GM20000 (cell line): Measurements from ENCODE around the gene MYO7B.
"Not testable (repeated sequence)": the region's sequence is repeated elsewhere in the genome, so short reads cannot be mapped to it uniquely, and the experiment has no call there.

Source experiments
- DNase-seq: peaks from one replicate; pipeline ENCODE4 v3.0.0; 2012; ENCODE audit warnings: low spot score
- CTCF ChIP-seq: IDR thresholded peaks from 2 replicates; pipeline ENCODE4 v1.5.1; 2012; ENCODE audit warnings: mild to moderate bottlenecking, control low read depth; ENCODE audit errors: extremely low read depth, missing control alignments

Gene MYO7B

GRCh38 chr2:127532296-127532695, 3.2 kb upstream of the MYO7B start:
- no peak for DNase-seq
- no peak for TF ChIP-seq CTCF

- DNase-seq: no peak
- no peak for TF ChIP-seq CTCF
Observed at GRCh38 chr2:127535918-127536317, 435 bp downstream of the MYO7B start.

DNA sequence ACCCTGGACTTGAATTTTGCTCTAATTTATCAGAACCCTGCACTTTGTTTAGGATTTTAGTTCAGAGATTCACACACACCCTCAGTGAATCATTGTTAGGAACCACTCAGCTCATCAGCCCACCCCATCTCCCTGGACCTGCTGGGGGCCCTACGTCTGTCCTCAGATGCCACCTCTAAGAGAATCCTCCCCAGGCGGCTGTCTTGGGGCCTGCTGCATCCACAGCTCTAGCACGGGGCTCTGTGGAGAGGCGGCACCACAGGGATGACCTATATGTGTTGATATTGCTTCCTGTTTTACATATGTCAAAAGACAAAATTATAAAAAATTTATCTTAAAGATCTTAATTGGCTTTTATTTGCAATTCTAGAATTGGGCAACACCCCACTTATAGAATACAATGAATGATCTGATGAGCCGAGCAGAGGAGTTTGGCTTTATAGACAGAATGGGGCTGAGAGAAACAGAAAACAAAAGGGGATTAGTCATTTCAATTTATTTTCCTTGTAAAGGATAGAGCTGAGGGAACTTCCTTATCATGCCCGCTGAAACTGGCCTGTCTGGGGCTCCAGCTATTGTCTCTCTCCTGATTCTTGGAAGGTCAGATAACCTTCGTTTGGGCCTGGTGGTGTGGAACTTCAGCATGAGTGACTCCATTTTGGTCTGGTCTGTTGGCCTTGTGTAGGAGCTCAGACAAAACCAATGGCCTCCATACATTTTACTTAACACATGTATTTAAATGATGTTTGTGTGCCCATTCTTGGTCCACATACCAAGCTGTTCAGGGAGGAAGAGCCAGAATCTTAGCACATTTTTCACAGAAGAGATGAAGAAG, 1.4 kb downstream of the MYO7B start:
- DNase-seq: no peak
- TF ChIP-seq CTCF: no peak

GRCh38 chr2:127537644-127538043, 2.2 kb downstream of the MYO7B start:
- no peak for DNase-seq
- TF ChIP-seq CTCF: no peak

DNA sequence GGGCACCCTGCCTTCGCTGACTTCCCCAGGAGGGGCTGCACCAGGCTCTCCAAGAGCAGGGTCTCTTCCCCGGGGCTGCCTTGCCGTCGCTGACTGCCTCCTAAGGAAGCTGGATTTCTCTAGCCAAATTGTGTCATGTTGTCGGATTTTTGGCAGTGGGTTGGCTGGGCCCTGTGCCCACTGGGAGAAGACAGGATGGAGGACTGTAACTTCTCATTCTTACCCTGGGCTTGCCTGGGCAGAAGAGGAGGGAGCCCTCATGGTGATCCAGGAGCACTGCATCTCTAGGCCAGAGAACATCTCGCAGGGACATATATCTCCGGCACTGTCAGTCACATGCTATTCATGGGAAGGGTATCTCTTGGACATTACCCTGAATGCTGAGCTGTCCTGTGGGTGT, 6.3 kb downstream of the MYO7B start:
- DNase-seq: no peak
- no peak for TF ChIP-seq CTCF

DNA sequence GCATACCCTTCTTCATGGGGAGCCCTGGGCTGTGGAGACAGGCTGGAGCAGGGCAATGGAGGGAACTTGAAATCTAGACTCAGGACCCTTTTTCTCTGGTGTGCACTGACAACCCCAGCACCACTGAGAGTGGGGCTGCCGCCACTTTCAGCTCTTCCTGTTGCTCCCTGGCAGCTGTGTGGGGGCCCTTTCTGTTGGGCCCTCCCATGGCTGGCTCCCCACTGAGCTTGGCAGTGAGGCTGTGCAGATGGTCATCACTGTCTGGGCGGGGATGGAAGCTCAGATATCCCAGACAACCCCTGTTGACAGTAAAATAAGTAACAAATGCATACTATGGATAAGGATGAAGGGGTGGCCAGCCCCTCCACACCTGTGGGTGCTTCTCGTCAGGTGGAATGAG, 6.7 kb downstream of the MYO7B start:
- DNase-seq: no peak
- no peak for TF ChIP-seq CTCF

DNA sequence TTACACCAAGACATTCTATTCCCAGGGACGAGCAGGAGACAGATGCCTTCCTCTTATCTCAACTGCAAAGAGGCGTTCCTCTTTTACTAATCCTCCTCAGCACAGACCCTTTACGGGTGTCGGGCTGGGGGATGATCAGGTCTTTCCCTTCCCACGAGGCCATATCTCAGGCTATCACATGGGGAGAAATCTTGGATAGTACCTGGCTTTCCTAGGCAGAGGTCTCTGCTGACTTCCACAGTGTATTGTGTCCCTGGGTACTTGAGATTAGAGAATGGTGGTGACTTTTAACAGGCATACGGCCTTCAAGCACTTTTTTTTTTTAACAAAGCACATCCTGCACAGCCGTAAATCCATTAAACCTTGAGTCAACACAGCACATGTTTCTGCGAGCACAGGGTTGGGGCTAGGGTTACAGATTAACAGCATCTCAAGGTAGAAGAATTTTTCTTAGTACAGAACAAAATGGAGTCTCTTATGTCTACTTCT, 7.6 kb downstream of the MYO7B start:
- not testable (repeated sequence) for DNase-seq

GRCh38 chr2:127545189-127545588, 9.7 kb downstream of the MYO7B start:
- TF ChIP-seq CTCF: no peak
- DNase-seq: no peak
